GM19023 (cell line): ENCODE results near the gene C1orf159.
"Not testable (repeated sequence)": the region's sequence is repeated elsewhere in the genome, so short reads cannot be mapped to it uniquely, and the experiment has no call there.

Experiments
- ATAC-seq: cut with Tn5 transposase; IDR thresholded peaks from one replicate; pipeline ENCODE4 v1.9.1; 2021; ENCODE audit warnings: mild to moderate bottlenecking, moderate library complexity; ENCODE audit not compliant: unreplicated experiment

The C1orf159 gene

GRCh38 chr1:1150100-1150499, 34.2 kb upstream of the C1orf159 start:
- ATAC-seq: no peak

- no peak for ATAC-seq
Measured at GRCh38 chr1:1149416-1149815, 33.5 kb upstream of the C1orf159 start.

DNA sequence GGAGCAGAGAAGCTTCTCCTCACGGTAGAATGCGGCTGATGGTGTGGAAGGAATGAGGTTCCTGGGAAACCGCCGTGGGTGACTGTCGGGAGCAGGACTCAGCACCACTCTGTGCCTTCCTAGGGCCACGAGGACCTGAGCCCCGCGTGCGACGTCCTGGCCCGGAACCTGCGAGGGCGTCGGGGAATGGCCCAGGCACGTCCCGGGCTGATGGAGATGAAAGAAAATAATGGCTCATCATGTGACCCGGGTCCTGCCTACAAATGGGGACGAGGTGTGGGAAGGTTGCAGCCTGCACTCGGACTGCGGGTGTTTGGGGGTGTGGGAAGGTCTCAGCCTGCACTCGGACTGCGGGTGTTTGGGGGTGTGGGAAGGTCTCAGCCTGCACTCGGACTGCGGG, 32.7 kb upstream of the C1orf159 start:
- ATAC-seq: no peak

DNA sequence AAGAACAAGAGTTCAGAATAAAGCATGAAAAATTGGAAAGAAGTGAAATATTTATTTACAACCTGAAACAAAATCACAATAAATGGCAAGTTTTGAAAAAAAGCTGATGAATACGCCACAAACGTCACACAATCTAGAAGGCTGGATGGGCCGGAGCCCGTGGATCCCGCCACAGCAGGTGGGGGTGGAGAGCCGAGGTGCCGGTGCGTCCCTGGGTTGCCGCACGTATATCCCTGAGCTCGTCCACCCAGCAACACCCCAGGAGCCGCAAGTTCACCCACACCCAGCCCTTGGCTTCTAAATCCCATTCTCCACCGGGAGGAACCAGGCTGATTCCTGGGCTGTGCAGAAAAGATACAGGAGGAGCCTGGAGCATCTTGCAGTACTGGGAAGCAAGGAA, 32.2 kb upstream of the C1orf159 start:
- ATAC-seq: no peak

DNA sequence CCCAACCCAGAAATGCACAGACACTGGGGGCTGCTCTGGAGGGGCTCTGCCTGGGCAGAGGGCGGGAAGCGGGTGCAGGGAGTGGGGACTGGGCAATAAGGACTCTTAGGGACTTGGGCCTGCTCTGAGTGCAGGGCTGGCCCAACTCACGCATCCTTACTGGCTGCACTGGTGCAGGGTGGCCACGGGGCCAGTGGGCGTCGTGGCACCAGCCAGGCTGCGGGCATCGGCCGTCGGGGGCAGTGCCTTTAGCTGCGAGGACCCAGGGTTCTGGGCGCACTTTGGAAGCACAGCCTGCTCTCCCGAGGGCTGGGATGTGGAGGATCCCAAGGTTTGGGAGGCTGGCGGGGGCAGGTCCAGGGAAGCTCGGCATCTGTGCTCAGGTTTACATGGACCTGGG, 30.7 kb upstream of the C1orf159 start:
- no peak for ATAC-seq

DNA sequence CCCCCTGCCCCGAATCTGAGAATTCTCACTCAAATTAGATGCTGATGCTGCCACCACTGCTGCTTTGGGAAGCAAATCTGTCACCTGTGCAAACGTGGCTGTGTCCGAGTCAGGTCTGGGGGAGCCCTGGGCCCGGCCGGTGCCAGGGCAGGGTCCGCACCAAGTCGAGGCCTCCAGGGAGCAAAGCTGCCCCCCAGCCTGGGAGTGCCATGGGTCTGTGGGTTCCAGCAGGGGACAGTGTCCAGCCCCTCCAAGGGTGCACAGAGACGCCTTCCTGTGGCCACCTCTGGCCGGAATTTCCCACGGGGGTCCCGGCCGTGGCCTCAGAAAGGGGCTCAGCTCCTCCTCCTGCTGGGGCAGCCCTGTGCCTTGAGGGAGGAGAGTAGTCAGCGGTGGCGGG, 30.1 kb upstream of the C1orf159 start:
- ATAC-seq: no peak

- no peak for ATAC-seq
Measured at GRCh38 chr1:1145547-1145914, 29.6 kb upstream of the C1orf159 start.

DNA sequence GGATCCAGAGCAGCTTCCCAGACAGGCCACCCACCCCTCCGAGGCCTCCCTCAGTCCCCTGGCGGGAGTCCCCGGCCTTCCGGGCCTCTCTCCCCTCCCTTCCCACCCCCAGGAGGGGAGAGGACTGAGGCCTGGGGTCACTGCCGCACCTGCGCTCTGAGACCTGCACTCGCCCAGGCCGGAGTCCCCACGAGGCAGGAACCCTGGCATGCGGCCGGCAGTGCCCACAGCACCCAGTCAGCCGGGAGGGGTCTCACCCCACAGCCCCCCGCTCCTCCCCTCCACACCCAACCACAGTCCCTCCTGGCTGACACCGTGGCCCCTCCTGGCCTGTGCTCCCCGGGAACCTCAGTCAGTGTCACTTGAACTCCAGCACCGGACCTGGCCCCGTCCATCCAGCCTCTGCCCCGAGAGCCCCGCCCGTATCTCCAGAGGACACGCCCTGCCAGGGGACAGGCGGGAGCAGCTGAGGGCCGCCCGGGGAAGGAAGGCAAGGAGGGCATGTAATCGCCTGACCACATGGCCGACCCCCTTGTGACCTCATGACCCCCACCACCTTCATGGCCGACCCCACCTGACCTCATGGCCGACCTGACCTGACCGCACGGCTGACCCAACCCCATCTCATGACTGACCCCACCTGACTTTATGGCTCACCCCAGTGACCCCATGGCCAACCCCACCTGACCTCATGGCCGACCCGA, 29.1 kb upstream of the C1orf159 start:
- ATAC-seq: no peak

- no peak for ATAC-seq
Measured at GRCh38 chr1:1144122-1144842, 28.4 kb upstream of the C1orf159 start.

- no peak for ATAC-seq
Measured at GRCh38 chr1:1143636-1144035, 27.7 kb upstream of the C1orf159 start.

DNA sequence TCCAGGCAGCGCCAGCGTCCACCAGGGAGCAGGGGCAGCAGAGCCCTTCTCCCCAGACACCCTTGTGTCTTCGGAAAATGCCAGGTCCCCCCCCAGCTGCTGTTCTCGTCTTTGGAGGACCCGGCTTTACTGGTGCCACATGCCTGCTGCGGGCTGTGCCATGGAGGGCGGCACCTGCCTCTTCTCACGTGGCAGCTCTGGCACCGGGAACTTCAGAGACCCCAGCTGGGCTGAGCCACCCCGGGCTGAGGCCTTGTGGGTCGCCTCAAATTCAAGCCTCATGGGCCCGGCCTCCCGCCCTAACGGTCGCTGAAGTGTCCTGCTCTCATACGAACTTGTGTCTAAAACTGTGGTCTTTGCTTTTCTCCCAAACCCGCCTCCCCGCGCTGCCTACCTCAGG, 27.0 kb upstream of the C1orf159 start:
- no peak for ATAC-seq

DNA sequence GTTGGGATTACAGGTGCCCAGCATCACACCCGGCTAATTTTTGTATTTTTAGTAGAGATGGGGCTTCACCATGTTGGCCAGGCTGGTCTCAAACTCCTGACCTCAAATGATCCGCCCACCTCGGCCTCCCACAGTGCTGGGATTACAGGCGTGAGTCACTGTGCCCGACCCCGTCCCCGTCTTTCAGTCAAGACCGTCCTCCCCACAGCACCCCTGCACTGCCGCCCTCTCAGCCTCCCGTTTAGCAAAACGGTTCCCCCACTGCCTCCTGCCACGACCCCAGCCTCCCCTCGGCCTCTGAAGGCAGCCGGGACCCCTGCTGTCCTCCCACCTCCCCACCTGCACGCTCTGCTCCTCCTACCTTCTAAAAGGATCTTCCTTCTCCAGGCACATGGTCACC, 26.5 kb upstream of the C1orf159 start:
- not testable (repeated sequence) for ATAC-seq

DNA sequence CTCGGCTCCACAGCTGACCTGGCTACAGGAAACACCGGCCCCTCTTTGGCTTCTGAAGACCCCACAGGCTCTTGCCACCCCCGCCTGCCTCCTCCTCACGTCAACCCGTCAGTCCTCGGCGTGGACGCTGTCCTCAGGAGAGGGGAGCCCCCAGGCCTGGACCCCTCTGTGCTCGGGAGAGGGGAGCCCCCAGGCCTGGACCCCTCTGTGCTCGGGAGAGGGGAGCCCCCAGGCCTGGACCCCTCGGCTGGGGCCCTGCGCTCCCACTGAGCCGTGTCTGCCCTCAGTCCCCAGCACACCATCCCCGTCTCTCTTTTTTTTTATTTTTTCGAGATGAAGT, 26.0 kb upstream of the C1orf159 start:
- no peak for ATAC-seq

DNA sequence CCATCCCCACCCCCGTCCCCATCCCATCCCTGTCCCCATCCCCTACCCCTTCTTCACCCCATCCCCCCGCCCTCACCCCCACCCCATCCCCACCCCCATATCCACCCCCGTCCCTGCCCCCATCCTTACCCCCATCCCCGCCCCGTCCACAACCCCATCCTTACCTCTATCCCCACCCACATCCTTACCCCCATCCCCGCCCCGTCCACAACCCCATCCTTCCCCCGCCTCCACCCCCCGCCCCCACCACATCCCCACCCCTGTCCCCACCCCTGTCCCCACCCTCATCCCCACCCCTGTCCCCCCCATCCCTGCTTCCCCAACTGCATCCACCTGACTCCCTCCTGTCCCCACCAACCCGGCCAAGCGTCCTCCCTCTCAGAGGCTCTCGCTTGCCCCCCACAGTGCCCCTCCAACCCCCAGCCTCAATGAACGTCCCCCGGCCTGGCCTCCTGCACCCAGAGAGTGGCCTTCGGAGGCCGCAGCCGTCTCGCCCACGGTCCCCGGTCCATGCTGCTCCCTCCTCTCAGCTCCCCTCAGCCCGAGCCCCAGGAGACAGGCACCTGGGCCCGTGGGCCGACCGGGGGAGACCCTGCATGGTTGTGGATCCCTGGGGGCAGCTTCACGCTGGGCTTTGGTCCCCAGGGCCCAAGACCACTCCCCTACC, 25.5 kb upstream of the C1orf159 start:
- no peak for ATAC-seq

DNA sequence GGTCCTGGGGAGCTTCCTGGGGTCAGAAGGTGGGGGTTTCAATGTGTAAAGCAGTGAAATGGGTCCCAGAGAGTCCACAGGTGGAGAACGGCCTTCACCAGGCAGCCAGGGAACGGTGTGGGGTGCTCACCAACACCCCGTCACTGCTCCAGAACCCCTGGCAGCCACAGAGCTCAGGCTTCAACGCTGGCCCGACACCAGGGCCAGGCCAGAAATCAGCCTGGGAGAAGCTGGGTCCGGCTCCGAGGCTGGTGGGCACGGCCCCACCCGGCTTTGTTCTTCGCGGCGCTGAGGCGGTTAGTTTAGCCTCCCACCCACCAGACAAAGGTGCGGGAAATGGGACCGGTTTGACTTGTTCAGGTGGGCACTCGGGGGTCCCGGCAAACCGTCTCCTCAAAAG, 24.8 kb upstream of the C1orf159 start:
- ATAC-seq: no peak

DNA sequence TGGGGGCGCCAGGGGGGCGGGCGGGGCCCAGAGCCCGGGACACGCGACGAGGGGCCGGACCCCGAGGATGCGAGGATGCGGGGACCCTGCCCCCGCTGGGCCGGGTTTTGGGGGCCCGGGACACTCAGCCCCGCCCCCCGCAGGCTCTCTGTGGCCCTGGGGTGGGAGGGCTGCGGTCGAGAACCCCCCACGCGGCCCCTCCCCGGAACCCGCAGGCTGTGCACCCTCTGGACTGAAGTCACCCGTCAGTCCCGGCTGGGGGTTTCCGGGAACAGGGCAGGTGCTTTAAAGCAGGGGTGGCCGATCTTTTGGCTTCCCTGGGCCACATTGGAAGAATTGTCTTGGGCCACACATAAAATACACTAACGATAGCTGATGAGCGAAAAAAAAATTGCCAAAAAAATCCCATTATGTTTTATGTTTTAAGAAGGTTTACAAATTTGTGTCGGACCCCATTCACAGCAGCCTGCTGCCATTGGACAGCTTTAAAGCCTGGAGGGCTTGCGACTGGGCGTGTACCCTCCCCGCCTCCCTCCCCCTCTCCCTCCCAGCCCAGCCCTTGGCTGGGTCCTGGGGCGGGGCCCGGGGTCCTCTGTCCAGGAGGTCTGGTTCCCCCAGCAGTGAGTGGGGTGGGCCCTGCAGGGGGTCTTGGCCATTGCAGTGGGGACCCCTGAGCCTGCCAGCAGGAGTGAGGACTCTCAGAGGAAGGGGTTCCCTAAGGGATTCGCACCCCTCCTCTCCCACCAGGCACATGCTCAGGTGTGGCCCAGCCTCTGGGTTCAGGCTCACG, 21.6 kb upstream of the C1orf159 start:
- ATAC-seq: no peak

DNA sequence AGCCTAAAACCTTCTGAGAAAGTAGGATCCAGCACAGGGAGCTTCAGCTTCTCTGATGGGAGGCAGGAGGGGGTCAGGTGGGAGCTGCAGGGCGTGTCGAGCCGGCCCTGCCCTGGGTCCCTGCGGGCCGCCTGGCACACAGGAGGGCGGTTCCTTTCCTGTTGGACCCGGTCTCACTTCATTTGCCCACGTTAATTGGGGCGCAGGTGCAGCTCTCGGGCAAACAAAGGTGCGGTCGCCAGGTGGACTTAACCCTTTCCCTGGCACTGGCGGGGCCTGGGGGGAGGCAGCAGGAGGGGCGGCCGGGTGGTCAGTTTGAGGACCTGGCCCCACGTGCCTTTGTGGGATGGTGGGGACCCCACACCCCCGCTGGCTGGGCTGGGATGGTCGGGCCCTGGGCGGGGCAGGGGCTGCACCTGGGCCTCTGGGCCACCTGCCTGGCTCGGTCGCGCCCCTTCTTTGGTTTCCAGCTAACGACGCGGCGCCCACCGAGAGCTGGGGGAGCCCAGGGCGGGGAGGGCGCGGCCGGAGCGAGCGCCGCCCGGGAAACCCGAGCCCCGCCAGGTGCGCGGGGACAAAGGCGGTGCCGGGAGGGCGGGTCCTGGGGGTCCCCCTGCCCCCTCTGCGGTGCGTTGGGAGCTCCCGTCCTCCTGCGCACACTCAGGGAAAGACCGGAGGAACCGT, 20.8 kb upstream of the C1orf159 start:
- no peak for ATAC-seq

GRCh38 chr1:1135339-1136136, 19.6 kb upstream of the C1orf159 start:
- ATAC-seq: no peak

GRCh38 chr1:1134300-1134970, 18.5 kb upstream of the C1orf159 start:
- ATAC-seq: no peak
